Ascending aorta (tissue), 2 donors: Measurements from ENCODE around the gene CAND2. TPM values are rescaled to one million over a fixed set of nuclear protein-coding genes. Genes with fewer than 3 reads are reported as not detected.

Experiments used
- DNase-seq, 2 donors: peaks; one replicate each; pipeline ENCODE4 v3.0.0-alpha.2; 2019; ENCODE audit warnings: low spot score in 2 of 2
- H3K27ac ChIP-seq, 2 donors: fragments of 200-600 bp; sonication (generic); one replicate each; pipeline ENCODE4 v1.5.1; 2016 to 2017; ENCODE audit warnings: mild to moderate bottlenecking in 1 of 2
- H3K27me3 ChIP-seq: fragments of 200-600 bp; sonication (generic); one replicate; pipeline ENCODE4 v1.5.1; 2017
- H3K36me3 ChIP-seq, 2 donors: fragments of 200-600 bp; sonication (generic); one replicate each; pipeline ENCODE4 v1.5.1; 2016
- H3K4me1 ChIP-seq, 2 donors: fragments of 200-600 bp; sonication (generic); one replicate each; pipeline ENCODE4 v1.5.1; 2016 to 2017; ENCODE audit warnings: mild to moderate bottlenecking in 1 of 2
- H3K4me3 ChIP-seq, 2 donors: fragments of 200-600 bp; sonication (generic); one replicate each; pipeline ENCODE4 v1.5.1; 2016 to 2017; ENCODE audit warnings: mild to moderate bottlenecking in 1 of 2
- H3K9me3 ChIP-seq, 2 donors: fragments of 200-600 bp; sonication (generic); one replicate each; pipeline ENCODE4 v1.5.1; 2016
- CTCF ChIP-seq, 3 experiments: fragments of 200-600 bp in 2 of 3; fragments of 450-650 bp in 1 of 3; sonication (generic) in 2 of 3; IDR thresholded peaks; one replicate each; pipeline ENCODE4 v1.5.1; 2016 to 2019; ENCODE audit warnings: antibody characterized with exemption in 3 of 3, mild to moderate bottlenecking in 1 of 3, moderate library complexity in 1 of 3
- intact Hi-C: fragments of 100-400 bp; cut with DNase I; formaldehyde crosslinking; loops from one replicate; pipeline ENCODE4 v1.15.1; 2023
- total RNA-seq: library from RNA; depleted of rRNA; stranded (reverse); fragments of >200 nt; gene quantifications from one replicate; pipeline ENCODE4 v1.1.0, GENCODE V29; 2016

The CAND2 gene
- total RNA-seq, 1 donor from 2014 or later: 14.4 TPM

GRCh38 chr3:12764171-12764776 is 32.2 kb upstream of the CAND2 start:
- Histone ChIP-seq H3K36me3 (no peaks in the 10 kb centered on the region), H3K27ac (no peak overlapping the region), H3K4me3 (no peak overlapping the region), H3K4me1 (no peaks in the 10 kb centered on the region), H3K9me3 (no peaks in the 10 kb centered on the region), H3K27me3 (no peaks in the 10 kb centered on the region)
- TF ChIP-seq CTCF (IDR thresholded peaks at IDR 0.05): no peak
- intact Hi-C loops: no loop called here
- DNase-seq: no peak

DNA sequence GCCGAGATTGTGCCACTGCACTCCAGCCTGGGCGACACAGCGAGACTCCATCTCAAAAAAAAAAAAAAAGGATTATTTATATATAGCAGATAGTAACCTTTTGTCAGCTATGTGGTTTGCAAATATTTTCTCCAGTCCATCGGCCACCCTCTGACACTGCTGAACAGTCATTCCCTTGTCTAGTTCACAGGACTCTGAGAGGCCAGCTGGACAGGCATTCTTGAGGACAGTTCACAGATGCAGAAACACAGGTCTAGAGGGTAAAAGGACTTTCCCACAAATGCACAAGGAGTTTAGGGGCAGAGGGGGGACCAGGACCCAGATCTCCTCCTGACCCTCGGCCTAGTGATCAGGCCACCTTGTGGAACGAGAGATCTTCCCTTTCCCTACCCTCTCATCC is 29.9 kb upstream of the CAND2 start:
- Histone ChIP-seq H3K36me3 (no peaks in the 10 kb centered on the region), H3K9me3 (no peaks in the 10 kb centered on the region), H3K4me1 (no peaks in the 10 kb centered on the region), H3K27me3 (no peaks in the 10 kb centered on the region), H3K27ac (no peak overlapping the region), H3K4me3 (no peak overlapping the region)
- TF ChIP-seq CTCF (IDR thresholded peaks at IDR 0.05): no peak
- intact Hi-C loops: no loop called here
- DNase-seq: no peak

DNA sequence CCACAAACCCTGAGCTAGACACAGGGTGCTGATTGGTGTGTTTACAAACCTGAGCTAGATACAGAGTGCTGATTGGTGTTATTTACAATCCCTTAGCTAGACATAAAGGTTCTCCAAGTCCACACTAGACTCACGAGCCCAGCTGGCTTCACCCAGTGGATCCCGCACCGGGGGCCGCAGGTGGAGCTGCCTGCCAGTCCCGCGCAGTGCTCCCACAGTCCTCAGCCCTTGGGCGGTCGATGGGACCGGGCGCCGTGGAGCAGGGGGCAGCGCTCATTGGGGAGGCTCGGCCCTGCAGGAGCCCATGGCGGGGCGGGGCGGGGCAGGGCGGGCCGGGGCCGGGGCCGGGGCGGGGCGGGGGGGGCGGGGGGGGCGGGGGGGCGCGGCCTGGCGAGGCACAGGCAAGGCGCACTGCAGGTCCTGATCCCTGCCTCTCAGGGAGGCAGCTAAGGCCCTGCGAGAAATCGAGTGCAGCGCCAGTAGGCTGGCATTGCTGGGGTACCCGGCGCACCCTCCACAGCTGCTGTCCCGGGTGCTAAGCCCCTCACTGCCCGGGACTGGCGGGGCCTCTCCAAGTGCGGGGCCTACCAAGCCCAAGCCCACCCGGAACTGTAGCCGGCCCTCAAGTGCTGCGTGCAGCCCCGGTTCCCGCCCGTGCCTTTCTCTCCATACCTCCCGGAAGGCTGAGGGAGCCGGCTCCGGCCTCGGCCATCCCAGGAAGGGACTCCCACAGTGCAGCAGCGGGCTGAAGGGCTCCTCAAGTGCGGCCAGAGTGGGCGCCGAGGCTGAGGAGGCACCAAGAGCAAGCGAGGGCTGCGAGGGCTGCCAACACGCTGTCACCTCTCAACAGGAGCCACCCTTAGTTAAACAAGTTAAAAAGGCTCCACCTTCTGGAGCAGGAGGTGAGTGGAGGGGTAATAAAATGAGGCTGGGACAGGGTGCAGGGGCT is 27.6 kb upstream of the CAND2 start:
- intact Hi-C loops: no loop called here
- TF ChIP-seq CTCF (IDR thresholded peaks at IDR 0.05): no peak
- DNase-seq: no peak

DNA sequence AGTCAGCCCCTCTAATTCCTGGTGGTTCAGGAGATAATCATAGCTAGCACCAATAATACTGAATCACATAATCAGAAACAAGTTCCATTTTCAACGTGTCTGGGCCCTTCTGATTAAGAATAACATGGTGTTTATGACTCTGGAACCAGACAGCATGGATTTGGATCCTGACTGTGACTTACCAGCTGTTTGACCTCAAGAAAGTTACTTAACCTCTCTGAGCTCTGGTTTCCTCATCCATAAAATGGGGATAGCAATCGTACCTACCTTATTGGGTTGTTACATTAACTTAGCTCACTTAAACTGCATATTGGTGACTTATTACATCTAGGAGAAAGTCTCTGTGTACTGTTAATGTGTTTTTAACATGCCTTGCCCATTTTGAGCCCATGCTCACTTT is 26.7 kb upstream of the CAND2 start:
- Histone ChIP-seq H3K27ac (no peak overlapping the region), H3K36me3 (no peaks in the 10 kb centered on the region), H3K9me3 (no peaks in the 10 kb centered on the region), H3K4me3 (no peak overlapping the region), H3K4me1 (no peaks in the 10 kb centered on the region), H3K27me3 (no peaks in the 10 kb centered on the region)
- no peak for TF ChIP-seq CTCF (IDR thresholded peaks at IDR 0.05)
- no peak for DNase-seq
- intact Hi-C loops: no loop called here

More for the DNA sequence above, 27.6 kb upstream of the CAND2 start:
- Histone ChIP-seq H3K27ac (no peak overlapping the region), H3K36me3 (no peaks in the 10 kb centered on the region), H3K9me3 (no peaks in the 10 kb centered on the region), H3K4me3 (no peak overlapping the region), H3K27me3 (no peaks in the 10 kb centered on the region), H3K4me1 (no peaks in the 10 kb centered on the region)

DNA sequence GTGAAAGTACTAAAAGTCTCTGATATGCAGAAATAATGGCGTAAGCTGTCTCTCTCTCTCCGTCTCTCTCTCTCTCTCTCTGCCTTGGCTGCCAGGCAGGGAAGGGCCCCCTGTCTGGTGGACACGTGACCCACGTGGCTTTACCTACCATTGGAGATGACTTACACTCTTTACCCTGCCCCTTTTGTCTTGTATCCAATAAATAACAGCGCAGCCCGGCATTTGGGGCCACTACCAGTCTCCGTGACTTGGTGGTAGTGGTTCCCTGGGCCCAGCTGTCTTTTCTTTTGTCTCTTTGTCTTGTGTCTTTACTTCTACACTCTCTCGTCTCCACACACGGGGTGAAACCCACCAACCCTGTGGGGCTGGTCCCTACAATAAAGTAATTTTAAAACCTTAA is 25.2 kb upstream of the CAND2 start:
- Histone ChIP-seq H3K4me1 (no peaks in the 10 kb centered on the region), H3K36me3 (no peaks in the 10 kb centered on the region), H3K9me3 (no peaks in the 10 kb centered on the region), H3K27ac (no peak overlapping the region), H3K27me3 (no peaks in the 10 kb centered on the region), H3K4me3 (no peak overlapping the region)
- TF ChIP-seq CTCF (IDR thresholded peaks at IDR 0.05): no peak
- intact Hi-C loops: no loop called here
- no peak for DNase-seq
